ENCODE measurements around the gene ZNF639.
"Not testable (repeated sequence)": the region's sequence is repeated elsewhere in the genome, so short reads cannot be mapped to it uniquely, and the experiment has no call there.

DNA sequence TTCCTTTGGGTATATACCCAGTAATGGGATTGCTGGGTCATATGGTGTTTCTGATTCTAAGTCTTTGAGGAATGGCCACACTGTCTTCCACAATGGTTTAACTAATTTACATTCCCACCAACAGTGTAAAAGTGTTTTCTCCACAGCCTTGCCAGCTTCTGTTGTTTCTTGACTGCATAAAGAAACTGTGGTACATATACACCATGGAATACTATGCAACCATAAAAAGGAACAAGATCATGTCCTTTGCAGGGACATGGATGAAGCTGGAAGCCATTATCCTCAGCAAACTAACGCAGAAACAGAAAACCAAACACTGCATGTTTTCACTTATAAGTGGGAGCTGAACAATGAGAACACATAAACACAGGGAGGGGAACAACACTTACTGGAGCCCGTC lies 15.5 kb upstream of the ZNF639 start:
- not testable (repeated sequence) for TF ChIP-seq POLR2A, TAF1, SPI1, POLR2AphosphoS5 (IDR thresholded peaks at IDR 0.05; ENCODE audit: low read depth, low read length)
